Stimulated activated naive CD4-positive, alpha-beta T cell (primary cell): ENCODE data around the gene ARAF.
"Not testable (repeated sequence)": the region's sequence is repeated elsewhere in the genome, so short reads cannot be mapped to it uniquely, and the experiment has no call there.

Source experiments
- DNase-seq, 6 experiments: peaks; one replicate each; lab custom pipeline; 2025; lab: John Stamatoyannopoulos, UW

Gene ARAF

GRCh38 chrX:47586043-47586787 is 25.2 kb downstream of the ARAF start:
- no peak for DNase-seq

- no peak for DNase-seq
Observed at GRCh38 chrX:47587091-47587891, 26.3 kb downstream of the ARAF start.

GRCh38 chrX:47587906-47588735 is 27.1 kb downstream of the ARAF start:
- no peak for DNase-seq

- no peak for DNase-seq
Observed at GRCh38 chrX:47590984-47591383, 30.0 kb downstream of the ARAF start.

GRCh38 chrX:47593522-47593921 is 32.5 kb downstream of the ARAF start:
- DNase-seq, result no peak

GRCh38 chrX:47595716-47596251 is 34.8 kb downstream of the ARAF start:
- DNase-seq, result peak in 2 of 6 experiments; percentile 10 to 16

- no peak for DNase-seq
Observed at GRCh38 chrX:47596256-47596655, 35.3 kb downstream of the ARAF start.

GRCh38 chrX:47597222-47597621 is 36.2 kb downstream of the ARAF start:
- DNase-seq, result no peak

GRCh38 chrX:47603125-47603524 is 42.1 kb downstream of the ARAF start:
- not testable (repeated sequence) for DNase-seq

GRCh38 chrX:47605024-47605423 is 44.0 kb downstream of the ARAF start:
- no peak for DNase-seq

- DNase-seq, result no peak
Observed at GRCh38 chrX:47607091-47607490, 46.1 kb downstream of the ARAF start.

- no peak for DNase-seq
Observed at GRCh38 chrX:47608130-47608810, 47.3 kb downstream of the ARAF start.

GRCh38 chrX:47610511-47610910 is 49.5 kb downstream of the ARAF start:
- no peak for DNase-seq

GRCh38 chrX:47611489-47611888 is 50.5 kb downstream of the ARAF start:
- DNase-seq, result no peak

GRCh38 chrX:47611926-47612325 is 50.9 kb downstream of the ARAF start:
- DNase-seq, result no peak

- no peak for DNase-seq
Observed at GRCh38 chrX:47612418-47612817, 51.4 kb downstream of the ARAF start.

- no peak for DNase-seq
Observed at GRCh38 chrX:47613082-47613481, 52.1 kb downstream of the ARAF start.

GRCh38 chrX:47614618-47615017 is 53.6 kb downstream of the ARAF start:
- DNase-seq, result no peak

GRCh38 chrX:47618923-47619485 is 58.0 kb downstream of the ARAF start:
- DNase-seq, result no peak

- DNase-seq, result peak; percentile 49 to 80 (median 72)
Observed at GRCh38 chrX:47619486-47620302, 58.7 kb downstream of the ARAF start, which contains the start of gene SYN1. TSS of gene SYN1 (minus strand) at chrX:47619857. CDS start at chrX:47619728, 129 bp downstream.
